ENCODE measurements around the gene INSR. TPM values are rescaled to one million over a fixed set of nuclear protein-coding genes. Genes with fewer than 3 reads are reported as not detected.

The INSR gene
- total RNA-seq, 1 donor from 2014 or later, result 18.0 TPM

DNA sequence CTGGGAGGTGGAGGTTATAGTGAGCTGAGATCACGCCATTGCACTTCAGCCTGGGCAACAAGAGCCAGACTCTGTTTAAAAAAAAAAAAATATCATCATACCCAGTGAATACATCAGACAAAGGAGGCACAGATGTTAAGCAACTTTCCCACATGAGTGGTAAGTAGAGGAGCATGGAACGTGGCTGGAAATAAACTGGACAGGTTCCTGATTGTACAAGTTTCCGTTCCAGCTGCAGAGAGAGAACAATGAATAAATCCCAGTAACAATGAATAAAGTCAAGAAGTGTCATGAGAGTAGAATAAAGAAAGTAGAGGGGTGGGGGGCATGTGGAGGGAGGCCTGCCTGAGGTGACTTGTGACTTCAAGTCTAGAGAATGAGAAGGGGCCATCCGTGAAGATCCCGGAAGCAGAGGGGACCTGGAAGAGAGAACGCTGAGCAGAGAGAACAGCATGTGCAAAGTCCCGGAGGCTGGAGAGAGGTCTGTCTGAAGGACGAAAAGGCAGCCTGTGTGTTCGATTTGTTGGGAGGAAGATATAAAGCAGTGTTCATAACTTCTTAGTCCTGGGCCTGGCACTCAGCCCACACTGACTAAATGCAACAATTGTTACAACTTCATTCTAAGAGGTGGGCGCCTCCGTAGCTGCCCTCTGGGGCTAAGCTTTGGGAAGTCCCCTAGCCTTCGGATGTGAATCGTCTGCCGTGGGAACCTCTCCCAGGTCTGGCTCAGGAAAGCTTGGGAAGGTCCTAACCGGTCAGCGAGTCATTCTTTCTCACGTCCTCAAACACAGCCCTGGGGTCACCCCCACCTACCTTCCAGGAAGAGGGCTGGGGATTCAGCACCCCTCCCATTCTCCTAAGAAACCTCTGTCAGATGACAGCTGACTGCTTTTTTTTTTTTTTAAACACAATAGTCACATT, 39.2 kb upstream of the INSR start:
- no peak overlapping the region for H3K4me3 ChIP-seq (ENCODE audit: low read depth, low read length)
- TF ChIP-seq, protein P1, sequence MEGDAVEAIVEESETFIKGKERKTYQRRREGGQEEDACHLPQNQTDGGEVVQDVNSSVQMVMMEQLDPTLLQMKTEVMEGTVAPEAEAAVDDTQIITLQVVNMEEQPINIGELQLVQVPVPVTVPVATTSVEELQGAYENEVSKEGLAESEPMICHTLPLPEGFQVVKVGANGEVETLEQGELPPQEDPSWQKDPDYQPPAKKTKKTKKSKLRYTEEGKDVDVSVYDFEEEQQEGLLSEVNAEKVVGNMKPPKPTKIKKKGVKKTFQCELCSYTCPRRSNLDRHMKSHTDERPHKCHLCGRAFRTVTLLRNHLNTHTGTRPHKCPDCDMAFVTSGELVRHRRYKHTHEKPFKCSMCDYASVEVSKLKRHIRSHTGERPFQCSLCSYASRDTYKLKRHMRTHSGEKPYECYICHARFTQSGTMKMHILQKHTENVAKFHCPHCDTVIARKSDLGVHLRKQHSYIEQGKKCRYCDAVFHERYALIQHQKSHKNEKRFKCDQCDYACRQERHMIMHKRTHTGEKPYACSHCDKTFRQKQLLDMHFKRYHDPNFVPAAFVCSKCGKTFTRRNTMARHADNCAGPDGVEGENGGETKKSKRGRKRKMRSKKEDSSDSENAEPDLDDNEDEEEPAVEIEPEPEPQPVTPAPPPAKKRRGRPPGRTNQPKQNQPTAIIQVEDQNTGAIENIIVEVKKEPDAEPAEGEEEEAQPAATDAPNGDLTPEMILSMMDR (conservative IDR thresholded peaks at IDR 0.05; ENCODE audit: low read depth, low read length), result no peak
- DNase-seq (ENCODE audit: low read depth), result peak; percentile 12

GRCh38 chr19:7331446-7331845, 37.2 kb upstream of the INSR start:
- H3K4me3 ChIP-seq (ENCODE audit: low read depth, low read length), result no peak overlapping the region
- DNase-seq (ENCODE audit: low read depth), result no peak
- TF ChIP-seq, protein P1 (conservative IDR thresholded peaks at IDR 0.05; ENCODE audit: low read depth, low read length), result no peak

GRCh38 chr19:7328647-7329046, 34.4 kb upstream of the INSR start:
- H3K4me3 ChIP-seq (ENCODE audit: low read depth, low read length), result no peak overlapping the region
- TF ChIP-seq, protein P1 (conservative IDR thresholded peaks at IDR 0.05; ENCODE audit: low read depth, low read length), result no peak
- no peak for DNase-seq (ENCODE audit: low read depth)

DNA sequence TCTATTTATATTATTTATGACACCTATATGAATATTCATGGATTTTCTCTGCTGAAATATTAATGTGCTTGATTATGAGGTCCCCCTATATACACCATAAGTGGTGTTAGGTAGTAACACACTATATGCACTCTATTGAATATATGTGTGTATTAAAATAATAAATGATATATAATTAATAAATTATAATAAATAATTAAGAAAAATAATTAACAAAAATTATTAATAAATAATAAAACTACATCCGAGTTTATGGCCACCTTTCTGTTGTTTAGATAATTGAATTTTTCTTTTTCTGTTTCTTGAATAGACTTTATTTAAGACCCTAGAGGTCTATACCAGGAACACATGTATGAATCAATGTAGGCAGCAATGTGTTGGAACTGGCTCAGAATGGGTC, 33.6 kb upstream of the INSR start:
- TF ChIP-seq, protein P1 (conservative IDR thresholded peaks at IDR 0.05; ENCODE audit: low read depth, low read length), result no peak
- H3K4me3 ChIP-seq (ENCODE audit: low read depth, low read length), result no peak overlapping the region
- no peak for DNase-seq (ENCODE audit: low read depth)

- TF ChIP-seq, protein P1 (conservative IDR thresholded peaks at IDR 0.05; ENCODE audit: low read depth, low read length), result peak; percentile 61
- no peak overlapping the region for H3K4me3 ChIP-seq (ENCODE audit: low read depth, low read length)
- no peak for DNase-seq (ENCODE audit: low read depth)
Measured at GRCh38 chr19:7326105-7326877, 32.1 kb upstream of the INSR start.

DNA sequence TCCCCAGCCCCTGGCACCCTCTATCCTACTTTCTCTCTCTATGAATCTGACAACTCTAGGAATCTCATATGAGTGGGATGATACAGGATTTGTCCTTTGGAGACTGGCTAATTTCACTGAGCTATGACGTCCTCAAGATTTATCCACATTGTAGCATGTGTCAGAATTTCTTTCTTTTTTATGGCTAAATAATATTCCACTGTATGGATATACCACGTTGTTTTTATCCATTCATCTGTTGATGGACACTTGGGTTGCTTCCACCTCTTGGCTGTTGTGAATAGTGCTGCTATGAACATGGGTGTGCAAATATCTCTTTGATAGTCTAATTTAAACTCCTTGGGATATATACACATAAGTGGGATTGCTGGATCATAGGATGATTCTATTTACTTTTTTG, 24.0 kb upstream of the INSR start:
- H3K4me3 ChIP-seq (ENCODE audit: low read depth, low read length), result no peak overlapping the region
- TF ChIP-seq, protein P1 (conservative IDR thresholded peaks at IDR 0.05; ENCODE audit: low read depth, low read length), result no peak
- DNase-seq (ENCODE audit: low read depth), result no peak
